Choroid plexus epithelial cell (primary cell): ENCODE results near the gene TES.

Experiments used
- DNase-seq: peaks from one replicate; pipeline ENCODE4 v3.0.0-alpha.2; 2010; ENCODE audit warnings: low read depth
- H3K4me3 ChIP-seq: 2 replicates; pipeline ENCODE4 v1.5.1; 2011; ENCODE audit warnings: low read depth, mild to moderate bottlenecking, control low read depth, low read length, moderate library complexity
- CTCF ChIP-seq: conservative IDR thresholded peaks from 2 replicates; pipeline ENCODE4 v1.5.1; 2011; ENCODE audit warnings: low read depth, mild to moderate bottlenecking, control low read depth, inconsistent platforms, low read length, moderate library complexity

Gene TES

DNA sequence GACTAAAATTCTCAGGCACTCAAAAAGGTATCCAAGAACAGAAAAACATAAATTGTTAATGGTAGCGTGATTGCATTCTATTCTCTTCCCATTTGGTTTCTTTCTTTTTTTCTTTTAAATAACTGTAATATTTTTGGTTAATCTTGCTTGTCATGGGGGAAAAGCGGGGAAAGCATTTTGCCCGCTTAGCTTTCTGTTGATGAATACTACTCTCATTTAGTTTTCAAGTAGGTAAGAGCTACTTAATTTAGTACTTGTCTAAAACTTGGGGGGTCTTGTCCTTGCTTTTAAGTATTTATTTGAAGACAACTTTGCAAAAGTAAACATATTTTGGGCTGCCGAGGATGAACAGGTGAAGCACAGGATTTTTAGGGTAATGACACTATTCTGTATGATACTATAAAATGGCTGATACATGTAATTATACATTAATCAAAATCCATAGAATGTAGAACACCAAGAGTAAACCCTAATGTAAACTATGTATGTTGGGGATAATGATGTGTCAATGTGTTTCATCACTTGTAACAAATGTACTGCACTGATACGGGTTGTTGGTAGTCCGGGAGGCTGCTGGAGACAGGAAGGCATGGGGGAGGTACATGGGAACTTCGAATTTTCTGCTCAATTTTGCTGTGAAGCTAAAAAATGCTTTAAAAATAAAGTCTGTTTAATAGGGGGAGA lies 1.7 kb downstream of the TES start:
- TF ChIP-seq CTCF, result no peak
- peak overlapping the region; percentile 83 for H3K4me3 ChIP-seq
- DNase-seq, result peak; percentile 77

DNA sequence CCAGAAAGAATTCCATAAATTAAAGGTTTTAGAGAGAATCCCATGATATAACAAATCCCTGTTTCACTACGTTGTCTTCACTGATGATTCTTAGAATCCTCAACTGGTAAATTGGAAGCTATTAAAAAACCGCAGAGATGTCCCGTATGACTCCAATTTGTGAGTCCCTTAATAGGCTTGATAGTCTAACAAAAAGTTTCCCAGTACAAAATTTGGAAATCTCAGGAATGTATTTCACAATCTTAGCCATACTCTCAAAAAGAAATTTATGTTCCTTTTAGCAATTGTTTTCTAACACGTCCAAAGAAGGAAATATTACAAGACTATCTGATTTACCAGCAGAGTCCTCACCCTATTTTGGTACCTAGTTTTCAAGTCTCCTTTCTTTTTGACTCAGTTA lies 2.5 kb downstream of the TES start:
- no peak for TF ChIP-seq CTCF
- peak overlapping the region; percentile 83 for H3K4me3 ChIP-seq
- DNase-seq, result peak; percentile 67

DNA sequence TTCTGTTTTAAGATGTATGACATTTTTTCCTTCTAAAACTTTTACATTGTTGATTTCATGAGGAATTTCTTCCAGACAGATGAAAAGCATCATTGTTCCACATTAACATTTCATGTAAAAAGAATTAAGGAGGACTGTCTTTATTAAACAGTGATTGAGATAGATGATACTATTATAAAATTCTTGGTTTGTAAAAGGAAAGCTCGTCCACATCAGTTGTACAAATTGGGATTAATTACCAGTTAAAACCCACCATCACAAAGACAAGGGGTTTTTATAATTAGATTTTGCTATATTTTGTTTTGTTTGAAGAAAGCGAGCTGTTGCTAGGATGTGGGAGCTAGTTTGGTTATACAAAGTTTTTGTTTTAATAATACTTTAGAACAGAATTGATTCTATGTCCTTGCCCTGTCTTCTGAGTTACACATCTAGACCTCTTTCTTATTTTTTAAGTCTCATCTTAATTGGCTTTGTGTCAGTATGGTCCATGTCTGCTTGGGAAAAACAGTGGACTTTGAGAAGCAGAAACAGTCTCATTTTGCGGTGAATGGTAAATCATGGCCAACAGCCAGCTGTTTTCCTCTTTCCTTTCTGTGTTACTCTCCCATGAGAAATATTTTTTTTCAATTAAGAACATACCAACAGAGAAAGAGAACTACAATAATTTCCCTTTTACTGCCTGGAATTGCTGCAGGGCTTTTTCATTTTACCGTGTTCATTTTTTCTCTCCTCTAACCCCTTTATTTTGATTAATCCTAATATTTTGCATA lies 3.2 kb downstream of the TES start:
- H3K4me3 ChIP-seq, result peak overlapping the region; percentile 83
- DNase-seq, result peak; percentile 87
- no peak for TF ChIP-seq CTCF

- no peak for TF ChIP-seq CTCF
- H3K4me3 ChIP-seq, result no peak overlapping the region
- no peak for DNase-seq
Observed at GRCh38 chr7:116214921-116215320, 4.6 kb downstream of the TES start.

DNA sequence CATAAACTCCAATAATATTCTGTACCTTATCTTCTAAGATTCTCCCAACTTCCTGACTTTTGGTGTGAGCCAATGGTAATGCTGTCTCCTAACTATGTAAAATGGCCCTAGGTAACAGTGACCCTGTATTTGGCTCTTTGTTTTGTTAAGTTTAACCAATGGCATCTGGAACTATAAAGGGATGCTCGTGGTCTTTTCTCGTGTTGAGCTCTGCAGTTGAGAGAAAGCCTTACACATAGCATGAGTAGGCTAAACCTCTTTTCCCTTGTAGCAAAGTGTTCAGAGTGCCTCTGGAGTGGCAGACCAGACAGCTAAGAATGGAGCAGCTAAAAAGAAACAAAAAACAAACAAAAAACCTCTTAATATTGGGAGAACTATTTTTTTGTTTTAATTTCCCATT lies 5.2 kb downstream of the TES start:
- TF ChIP-seq CTCF, result no peak
- no peak overlapping the region for H3K4me3 ChIP-seq
- DNase-seq, result peak; percentile 60

- TF ChIP-seq CTCF, result no peak
- H3K4me3 ChIP-seq, result no peak overlapping the region
- DNase-seq, result peak; percentile 70
Observed at GRCh38 chr7:116216956-116217571, 6.7 kb downstream of the TES start.
